Progenitor cell of endocrine pancreas (in vitro differentiated cells): Measurements from ENCODE around the gene TEX29. TPM values are rescaled to one million over a fixed set of nuclear protein-coding genes. Genes with fewer than 3 reads are reported as not detected.

ENCODE experiments used
- DNase-seq: peaks from one replicate; pipeline ENCODE4 v3.0.0; 2021; ENCODE audit warnings: low spot score; ENCODE audit not compliant: unreplicated experiment
- H3K27ac Mint-ChIP-seq: 2 replicates; pipeline ENCODE4 v1.8.0; 2021; ENCODE audit warnings: mild to moderate bottlenecking, moderate library complexity, mixed read lengths
- H3K27me3 Mint-ChIP-seq: 2 replicates; pipeline ENCODE4 v1.8.0; 2021; ENCODE audit warnings: mixed read lengths
- H3K36me3 Mint-ChIP-seq: 2 replicates; pipeline ENCODE4 v1.8.0; 2022; ENCODE audit warnings: mixed read lengths; ENCODE audit not compliant: insufficient read depth
- H3K4me1 Mint-ChIP-seq: 2 replicates; pipeline ENCODE4 v1.8.0; 2021; ENCODE audit warnings: low read depth, mixed read lengths
- H3K4me3 Mint-ChIP-seq: 2 replicates; pipeline ENCODE4 v1.8.0; 2021; ENCODE audit warnings: low read depth, mild to moderate bottlenecking, moderate library complexity, mixed read lengths
- H3K9me3 Mint-ChIP-seq: 2 replicates; pipeline ENCODE4 v1.8.0; 2021; ENCODE audit warnings: low read depth, mixed read lengths
- total RNA-seq: library from RNA; stranded (reverse); gene quantifications from 2 replicates; pipeline ENCODE4 v1.2.1, GENCODE V29; 2021
- TF ChIP-seq, protein P1 (sequence below): fragments of 200-600 bp; sonication (generic); IDR thresholded peaks from one replicate; pipeline ENCODE4 v1.5.0; 2021; ENCODE audit warnings: antibody characterized with exemption, mild to moderate bottlenecking; ENCODE audit not compliant: unreplicated experiment

Gene TEX29
- total RNA-seq, 1 donor from 2014 or later = 0.43 TPM

DNA sequence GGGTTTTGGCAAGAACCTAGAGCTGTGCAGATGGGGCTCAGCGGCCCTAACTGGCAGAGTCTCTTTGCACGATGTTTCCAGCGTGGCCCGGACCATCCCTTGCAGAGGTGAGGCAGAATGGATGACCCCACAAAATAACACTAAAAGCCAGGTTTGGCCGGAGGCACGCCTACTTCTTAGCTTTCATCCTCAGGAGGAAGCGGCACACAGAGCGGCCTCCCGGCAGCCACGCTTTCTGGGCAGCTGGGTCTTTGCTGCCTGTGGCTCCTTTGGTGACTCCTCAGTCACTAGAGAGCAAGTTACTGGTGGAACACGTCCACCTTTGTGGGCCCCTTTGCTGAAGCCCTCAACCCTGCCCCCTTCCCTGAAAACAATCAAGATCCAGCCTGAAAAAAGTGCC is 25.2 kb downstream of the TEX29 start:
- H3K36me3 Mint-ChIP-seq = peaks cover 2% of the 10 kb centered on the region
- DNase-seq = no peak
- peaks cover 4% of the 10 kb centered on the region for H3K9me3 Mint-ChIP-seq
- no peaks in the 10 kb centered on the region for H3K4me1 Mint-ChIP-seq
- no peaks in the 10 kb centered on the region for H3K27me3 Mint-ChIP-seq
- H3K4me3 Mint-ChIP-seq = no peak overlapping the region
- TF ChIP-seq, protein P1, sequence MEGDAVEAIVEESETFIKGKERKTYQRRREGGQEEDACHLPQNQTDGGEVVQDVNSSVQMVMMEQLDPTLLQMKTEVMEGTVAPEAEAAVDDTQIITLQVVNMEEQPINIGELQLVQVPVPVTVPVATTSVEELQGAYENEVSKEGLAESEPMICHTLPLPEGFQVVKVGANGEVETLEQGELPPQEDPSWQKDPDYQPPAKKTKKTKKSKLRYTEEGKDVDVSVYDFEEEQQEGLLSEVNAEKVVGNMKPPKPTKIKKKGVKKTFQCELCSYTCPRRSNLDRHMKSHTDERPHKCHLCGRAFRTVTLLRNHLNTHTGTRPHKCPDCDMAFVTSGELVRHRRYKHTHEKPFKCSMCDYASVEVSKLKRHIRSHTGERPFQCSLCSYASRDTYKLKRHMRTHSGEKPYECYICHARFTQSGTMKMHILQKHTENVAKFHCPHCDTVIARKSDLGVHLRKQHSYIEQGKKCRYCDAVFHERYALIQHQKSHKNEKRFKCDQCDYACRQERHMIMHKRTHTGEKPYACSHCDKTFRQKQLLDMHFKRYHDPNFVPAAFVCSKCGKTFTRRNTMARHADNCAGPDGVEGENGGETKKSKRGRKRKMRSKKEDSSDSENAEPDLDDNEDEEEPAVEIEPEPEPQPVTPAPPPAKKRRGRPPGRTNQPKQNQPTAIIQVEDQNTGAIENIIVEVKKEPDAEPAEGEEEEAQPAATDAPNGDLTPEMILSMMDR = no peak
- no peak overlapping the region for H3K27ac Mint-ChIP-seq

DNA sequence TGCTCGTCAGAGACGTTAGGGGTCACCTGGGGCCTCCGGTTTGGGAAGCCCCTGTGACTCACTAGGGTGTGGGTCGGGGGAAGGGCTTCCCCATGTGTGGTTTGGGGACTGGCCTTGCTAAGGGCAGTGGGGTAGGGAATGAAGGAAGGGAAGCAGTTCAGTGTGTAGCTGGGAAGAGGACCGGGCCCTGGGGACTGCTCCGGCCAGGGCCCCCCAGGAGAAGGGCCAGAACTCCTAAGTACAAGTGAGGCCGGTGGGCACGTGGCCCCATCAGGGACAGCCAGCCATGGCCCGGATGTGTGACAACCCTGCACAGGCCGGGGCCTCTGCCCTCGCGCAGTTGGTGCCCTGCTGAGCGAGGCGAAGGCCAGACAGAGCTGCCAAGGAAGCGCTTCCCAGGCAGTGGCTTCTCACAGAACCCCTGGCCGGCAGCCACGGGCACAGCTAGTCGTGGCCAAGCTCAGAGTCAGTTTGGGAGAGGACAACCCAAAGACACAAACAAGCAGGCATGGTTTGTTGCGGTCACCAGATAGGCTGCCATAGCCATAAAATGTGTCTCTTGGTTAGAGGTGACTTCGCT is 25.7 kb downstream of the TEX29 start:
- H3K4me1 Mint-ChIP-seq = no peaks in the 10 kb centered on the region
- TF ChIP-seq, protein P1 = no peak
- DNase-seq = no peak
- H3K36me3 Mint-ChIP-seq = peaks cover 2% of the 10 kb centered on the region
- peaks cover 4% of the 10 kb centered on the region for H3K9me3 Mint-ChIP-seq
- no peaks in the 10 kb centered on the region for H3K27me3 Mint-ChIP-seq
- H3K4me3 Mint-ChIP-seq = no peak overlapping the region
- H3K27ac Mint-ChIP-seq = no peak overlapping the region

DNA sequence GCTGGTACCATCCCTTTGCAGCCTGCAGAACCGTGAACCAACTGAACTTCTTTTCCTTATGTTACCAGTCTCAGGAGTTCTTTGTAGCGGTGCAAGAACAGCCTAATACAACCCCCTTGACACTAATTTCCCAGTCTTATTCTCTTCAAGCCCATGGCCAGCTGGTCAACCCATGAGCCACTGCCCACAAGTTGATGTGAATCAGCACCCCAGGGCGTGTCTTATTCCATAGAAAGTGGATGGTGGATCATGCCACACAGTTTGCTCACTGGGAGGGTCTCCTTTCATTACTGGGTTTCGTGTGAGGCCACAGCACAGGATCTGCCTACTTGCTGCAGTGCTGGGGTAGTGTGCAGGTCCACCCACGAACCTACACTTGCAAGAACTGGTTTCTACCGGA is 27.0 kb downstream of the TEX29 start:
- Mint-ChIP-seq H3K27me3 (no peaks in the 10 kb centered on the region), H3K9me3 (peaks cover 11% of the 10 kb centered on the region), H3K36me3 (peaks cover 2% of the 10 kb centered on the region), H3K27ac (no peak overlapping the region), H3K4me3 (no peak overlapping the region), H3K4me1 (no peaks in the 10 kb centered on the region)
- TF ChIP-seq, protein P1 = no peak
- no peak for DNase-seq

DNA sequence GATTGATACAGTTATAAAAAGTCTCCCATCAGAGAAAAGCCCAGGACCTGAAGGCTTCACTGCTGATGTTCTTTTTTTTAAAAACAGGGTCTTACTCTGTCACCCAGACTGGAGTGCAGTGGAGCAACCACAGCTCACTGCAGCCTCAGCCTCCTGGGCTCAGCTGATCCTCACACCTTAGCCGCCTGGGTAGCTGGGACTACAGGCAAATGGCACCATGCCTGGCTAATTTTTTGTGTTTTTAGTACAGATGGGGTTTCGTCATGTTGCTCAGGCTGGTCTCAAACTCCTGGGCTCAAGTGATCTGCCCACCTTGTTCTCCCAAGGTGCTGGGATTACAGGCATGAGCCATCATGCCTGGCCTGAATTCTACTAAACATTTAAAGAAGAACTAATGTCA is 33.1 kb downstream of the TEX29 start:
- Mint-ChIP-seq H3K9me3 (peaks cover 11% of the 10 kb centered on the region), H3K4me1 (no peaks in the 10 kb centered on the region), H3K27me3 (peaks cover 20% of the 10 kb centered on the region), H3K4me3 (no peak overlapping the region), H3K36me3 (peaks cover 2% of the 10 kb centered on the region), H3K27ac (no peak overlapping the region)
- TF ChIP-seq, protein P1 = no peak
- no peak for DNase-seq

- H3K27ac Mint-ChIP-seq = no peak overlapping the region
- peaks cover 20% of the 10 kb centered on the region for H3K27me3 Mint-ChIP-seq
- no peak for DNase-seq
- H3K36me3 Mint-ChIP-seq = no peaks in the 10 kb centered on the region
- H3K9me3 Mint-ChIP-seq = peaks cover 7% of the 10 kb centered on the region
- H3K4me1 Mint-ChIP-seq = no peaks in the 10 kb centered on the region
- no peak overlapping the region for H3K4me3 Mint-ChIP-seq
- TF ChIP-seq, protein P1 = no peak
These were observed 34.3 kb downstream of the TEX29 start for GRCh38 chr13:111354789-111355188.
